CD4-positive, alpha-beta T cell treated with Interleukin-6 at 100 ng/mL for 8 hours (primary cell): Measurements from ENCODE around the gene C21orf91.

Source experiments
- DNase-seq: peaks from one replicate; pipeline ENCODE4 v3.0.0-alpha.2; 2020; ENCODE audit warnings: mixed read lengths, low spot score

C21orf91 gene

GRCh38 chr21:17819114-17819876, at the start of gene C21orf91:
C21orf91 (minus strand) TSS chr21:17819356; CDS start chr21:17818318, 1,038 bp downstream.
- peak; percentile 91 for DNase-seq

DNA sequence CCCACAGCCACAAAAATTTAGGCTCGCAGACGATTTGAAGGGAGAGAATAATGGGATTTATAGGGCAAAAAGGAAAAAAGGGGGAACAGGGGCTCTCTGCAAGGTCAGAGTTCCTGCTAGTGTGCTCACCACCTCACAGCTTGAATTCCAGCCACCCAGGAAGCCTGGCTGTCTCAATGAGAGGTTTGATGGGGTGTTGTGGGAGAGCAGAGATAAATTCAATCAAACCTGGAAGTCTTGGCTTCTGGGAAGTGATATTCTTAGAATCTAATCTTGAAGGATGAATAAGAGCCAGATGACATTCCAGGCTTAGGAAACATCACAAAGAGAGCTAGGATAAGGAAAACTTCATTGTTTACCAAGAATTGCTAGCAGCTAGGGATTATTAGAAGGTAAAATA, 47.4 kb upstream of the C21orf91 start:
- no peak for DNase-seq

GRCh38 chr21:17859661-17860060, 40.5 kb upstream of the C21orf91 start:
- no peak for DNase-seq

GRCh38 chr21:17858747-17859146, 39.6 kb upstream of the C21orf91 start:
- DNase-seq: no peak

- DNase-seq: no peak
Measured at GRCh38 chr21:17854745-17855144, 35.6 kb upstream of the C21orf91 start.

GRCh38 chr21:17853393-17854275, 34.5 kb upstream of the C21orf91 start:
- no peak for DNase-seq

- DNase-seq: no peak
Measured at GRCh38 chr21:17848228-17848627, 29.1 kb upstream of the C21orf91 start.

GRCh38 chr21:17841103-17841502, 21.9 kb upstream of the C21orf91 start:
- DNase-seq: no peak

DNA sequence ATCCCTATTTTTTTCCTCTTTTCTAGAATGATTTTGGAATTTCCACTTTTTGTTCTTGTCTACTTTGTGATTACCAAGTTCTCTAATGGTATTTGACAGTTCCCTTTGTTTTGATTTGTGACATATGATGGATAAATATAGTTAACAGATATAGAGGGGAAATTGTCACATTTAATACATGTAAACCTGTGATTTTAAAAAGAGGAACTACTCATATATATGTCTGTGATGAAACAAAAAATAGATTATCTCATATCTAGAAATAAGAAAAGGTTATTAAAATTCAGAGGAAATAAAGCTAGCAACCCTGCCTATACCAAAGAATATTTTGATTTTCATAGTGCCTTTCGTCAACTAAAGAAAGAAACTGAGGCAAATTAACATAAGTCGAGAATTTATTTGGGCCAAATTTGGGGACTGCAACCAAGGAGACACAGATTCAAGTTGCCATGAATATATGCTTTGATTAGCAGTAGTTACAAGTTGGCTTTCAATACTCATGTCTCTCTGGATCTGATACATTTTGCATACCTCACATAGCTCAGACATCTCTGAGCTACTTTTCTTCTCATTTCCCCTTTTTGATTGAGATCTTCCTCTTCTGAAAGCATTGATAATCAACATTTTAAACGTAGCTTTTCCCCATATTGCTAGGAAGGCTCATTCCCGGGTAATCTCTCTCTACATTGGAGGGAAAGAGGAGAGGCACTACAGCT, 15.6 kb upstream of the C21orf91 start:
- no peak for DNase-seq

DNA sequence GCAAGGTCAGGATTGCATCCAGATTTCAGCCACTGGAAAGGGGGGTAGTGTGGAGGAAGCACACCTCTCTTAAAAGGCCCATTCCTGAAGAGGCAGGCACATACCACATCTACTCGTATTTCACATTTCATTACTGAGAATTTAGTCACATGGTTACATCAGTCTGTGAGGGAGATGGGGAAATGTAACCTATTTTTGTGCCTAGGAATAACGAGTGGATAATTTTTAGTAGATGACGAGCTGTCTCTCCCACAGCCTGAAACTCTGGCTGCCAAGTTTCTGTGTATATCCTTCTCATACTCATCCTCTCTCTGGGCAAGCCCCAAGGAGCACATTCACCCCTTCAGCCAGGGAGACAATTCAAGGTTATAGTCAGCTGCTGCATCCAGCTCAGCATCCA, 10.3 kb upstream of the C21orf91 start:
- no peak for DNase-seq

DNA sequence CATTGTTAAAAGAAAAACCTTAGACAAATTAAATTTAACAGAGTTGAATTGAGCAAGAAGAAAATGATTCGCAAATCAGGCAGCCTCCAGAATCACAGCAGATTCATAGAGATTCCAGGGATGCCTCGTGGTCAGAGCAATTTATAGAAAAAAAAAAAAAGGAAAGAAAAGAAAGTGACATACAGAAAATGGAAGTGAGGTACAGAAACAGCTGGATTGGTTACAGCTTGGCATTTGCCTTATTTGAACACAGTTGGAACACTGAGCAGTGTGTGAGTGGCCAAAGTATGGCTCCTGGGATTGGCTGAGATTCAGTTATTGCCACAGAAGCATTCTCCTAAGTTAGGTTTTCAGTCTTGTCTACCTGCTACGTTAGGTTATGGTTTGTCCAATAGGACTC, 9.1 kb upstream of the C21orf91 start:
- DNase-seq: no peak

- DNase-seq: no peak
Measured at GRCh38 chr21:17823846-17824245, 4.7 kb upstream of the C21orf91 start.

DNA sequence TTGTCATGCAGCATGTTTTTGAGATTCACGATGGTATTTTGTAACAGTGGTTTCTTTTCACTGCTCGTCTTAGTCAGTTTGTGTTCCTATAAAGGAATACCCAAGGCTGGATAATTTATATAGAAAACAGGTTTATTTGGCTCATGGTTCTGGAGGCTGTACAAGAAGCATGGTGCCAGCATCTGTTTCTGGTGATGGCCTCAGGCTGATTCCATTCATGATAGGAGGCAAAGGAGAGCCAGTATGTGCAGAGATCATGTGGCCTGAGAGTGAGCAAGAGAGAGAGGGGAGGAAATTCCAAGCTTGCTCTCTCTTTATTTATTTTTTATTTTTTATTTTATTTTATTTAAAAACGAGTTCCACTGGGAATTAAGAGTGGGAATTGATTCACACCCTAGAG, 2.0 kb upstream of the C21orf91 start:
- no peak for DNase-seq

- DNase-seq: no peak
Measured at GRCh38 chr21:17819877-17820229, 697 bp upstream of the C21orf91 start.

DNA sequence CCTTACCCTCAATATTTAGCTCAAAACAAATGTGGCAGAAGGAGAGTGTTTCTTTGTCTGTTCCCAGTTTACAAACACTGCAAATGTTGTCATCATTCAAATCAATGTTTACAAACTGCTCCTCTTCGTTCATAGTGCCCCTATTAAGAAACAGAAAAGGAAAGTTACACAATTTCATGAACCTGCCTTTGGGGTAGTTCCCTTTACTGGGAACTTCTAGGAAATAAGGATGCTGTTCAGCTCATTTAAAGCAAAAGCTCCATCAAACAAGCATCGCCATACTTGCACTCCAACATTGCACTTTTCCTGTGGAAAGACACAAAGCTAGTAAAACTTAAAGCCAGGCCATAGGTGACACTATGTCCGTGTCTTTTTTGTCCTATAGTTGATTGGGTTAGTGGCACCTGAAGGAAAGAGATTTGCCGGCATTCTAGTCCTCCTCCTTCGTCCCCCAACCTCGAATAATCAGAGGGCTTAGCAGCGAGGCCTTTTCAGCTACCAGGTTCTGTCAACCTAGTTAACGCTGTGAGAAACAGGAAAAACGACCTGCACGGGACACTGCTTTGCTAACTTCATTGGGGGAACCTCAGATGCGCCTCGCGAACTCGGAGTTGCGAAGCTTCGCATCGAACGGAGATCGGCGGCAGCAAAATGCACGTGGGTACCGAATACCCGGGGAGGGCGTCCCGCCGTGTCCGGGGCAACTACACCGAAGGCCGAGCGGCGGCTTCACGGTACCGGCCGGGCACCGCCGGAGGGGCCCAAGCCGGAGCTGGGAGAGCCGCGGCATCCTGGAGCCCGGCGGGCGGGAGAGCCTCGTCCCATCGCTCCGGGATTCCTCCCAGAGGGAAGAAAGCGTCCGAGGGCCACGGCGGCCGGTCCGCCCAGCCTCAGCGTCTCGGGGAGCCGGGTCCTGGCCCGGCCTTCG, 706 bp downstream of the C21orf91 start:
- DNase-seq: peak; percentile 45

- DNase-seq: no peak
Measured at GRCh38 chr21:17813353-17813752, 5.8 kb downstream of the C21orf91 start.

- DNase-seq: no peak
Measured at GRCh38 chr21:17805966-17806365, 13.2 kb downstream of the C21orf91 start.

- DNase-seq: no peak
Measured at GRCh38 chr21:17803536-17803935, 15.6 kb downstream of the C21orf91 start.

DNA sequence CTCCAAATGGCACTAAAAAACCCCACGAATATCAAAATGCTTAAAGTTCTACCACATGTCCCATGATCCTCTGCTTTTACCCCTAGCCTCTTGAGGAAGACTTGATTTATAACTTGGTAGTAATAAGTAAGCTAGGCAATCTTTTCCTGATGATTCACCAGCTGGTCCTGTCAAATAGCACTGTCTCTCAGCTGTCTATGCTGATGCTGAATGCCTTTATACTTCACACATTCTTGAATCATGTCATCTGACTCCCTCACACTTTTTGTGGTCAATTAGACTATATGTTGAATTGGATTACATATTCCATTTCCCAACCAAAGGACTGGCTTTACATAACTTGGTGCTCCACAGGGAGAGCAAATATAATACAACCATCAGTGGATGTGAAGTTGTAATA, 16.6 kb downstream of the C21orf91 start:
- no peak for DNase-seq

GRCh38 chr21:17799414-17800164, 19.6 kb downstream of the C21orf91 start:
- DNase-seq: no peak

DNA sequence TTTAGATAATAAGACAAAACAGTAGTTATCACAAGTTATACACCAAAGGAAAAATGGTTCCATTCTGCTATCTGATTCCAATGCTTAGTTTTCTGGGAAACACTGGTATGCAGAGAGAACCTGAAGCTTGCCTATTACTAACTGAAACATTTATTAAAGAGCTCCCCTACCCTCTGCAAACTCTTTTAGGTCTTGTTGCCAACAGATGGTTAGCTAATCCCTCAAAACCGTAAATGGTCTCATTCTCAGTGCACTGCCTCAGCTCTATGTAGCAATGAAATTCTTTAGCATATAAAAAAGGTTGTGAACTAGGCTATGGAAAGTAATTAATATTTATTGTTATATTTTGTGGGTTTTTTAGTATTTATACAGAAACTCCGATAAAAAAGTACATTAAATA, 20.4 kb downstream of the C21orf91 start:
- no peak for DNase-seq
